ENCODE results near the gene SPEF2. TPM values are rescaled to one million over a fixed set of nuclear protein-coding genes. Genes with fewer than 3 reads are reported as not detected.

The SPEF2 gene
- total and polyA plus RNA-seq, 2 experiments from 2014 or later, result 0.17 to 0.21 TPM

- no peaks in the 10 kb centered on the region for H3K9me2 ChIP-seq (ENCODE audit: insufficient read depth)
- H3K79me2 ChIP-seq (replicated peaks; ENCODE audit: insufficient read depth), result no peaks in the 10 kb centered on the region
- H3K4me3 ChIP-seq, result no peak overlapping the region
- no peak overlapping the region for H3K27ac ChIP-seq (ENCODE audit: low read depth)
- H3F3A ChIP-seq (replicated peaks; ENCODE audit: low read depth), result no peaks in the 10 kb centered on the region
- DNase-seq (ENCODE audit: low spot score) (peak; percentile 98), ATAC-seq (peak; percentile 87)
- no peaks in the 10 kb centered on the region for H4K20me1 ChIP-seq (replicated peaks; ENCODE audit: insufficient read depth)
- Mint-ChIP-seq H3K36me3 (ENCODE audit: low read depth) (no peaks in the 10 kb centered on the region), H3K27me3 (ENCODE audit: insufficient read depth, low read depth, poor library complexity) (no peaks in the 10 kb centered on the region), H3K4me3 (no peak overlapping the region), H3K27ac (no peak overlapping the region), H3K4me1 (peaks cover 5% of the 10 kb centered on the region; the same call in 1 of the 3 replicates), H3K9me3 (no peaks in the 10 kb centered on the region)
- TF ChIP-seq POLR2AphosphoS5 (IDR thresholded peaks at IDR 0.05; ENCODE audit: low read depth) (no peak), CTCF (conservative IDR thresholded peaks at IDR 0.05; ENCODE audit: low read depth in 2 of 2) (peak; percentile 68 to 69)
- H2AFZ ChIP-seq, result no peak overlapping the region
- no peak overlapping the region for H3K4me2 ChIP-seq
- no peaks in the 10 kb centered on the region for H3K4me1 ChIP-seq (ENCODE audit: insufficient read depth)
- H3K27me3 ChIP-seq (ENCODE audit: insufficient read depth), result no peaks in the 10 kb centered on the region
- H3K36me3 ChIP-seq (ENCODE audit: insufficient read depth), result no peaks in the 10 kb centered on the region
These were observed 159.9 kb downstream of the SPEF2 start for GRCh38 chr5:35777358-35778087.

GRCh38 chr5:35778259-35778769 lies 160.7 kb downstream of the SPEF2 start:
- H3K4me3 Mint-ChIP-seq, result no peak overlapping the region
- no peak for TF ChIP-seq ETS1 (IDR thresholded peaks at IDR 0.05)
- TF ChIP-seq NANOG (IDR thresholded peaks at IDR 0.05; ENCODE audit: borderline replicate concordance), result no peak
- no peak for TF ChIP-seq CTCF (conservative IDR thresholded peaks at IDR 0.05; ENCODE audit: low read depth in 2 of 2)
- no peak for TF ChIP-seq REST (IDR thresholded peaks at IDR 0.05; ENCODE audit: unreplicated experiment)

More at GRCh38 chr5:35778259-35778769, 160.7 kb downstream of the SPEF2 start:
- Histone ChIP-seq H3K4me3 (no peak overlapping the region), H3K79me2 (replicated peaks; ENCODE audit: insufficient read depth) (no peaks in the 10 kb centered on the region), H3K27ac (ENCODE audit: low read depth) (no peak overlapping the region), H3K9me2 (ENCODE audit: insufficient read depth) (no peaks in the 10 kb centered on the region), H3K36me3 (ENCODE audit: insufficient read depth) (no peaks in the 10 kb centered on the region), H4K20me1 (replicated peaks; ENCODE audit: insufficient read depth) (no peaks in the 10 kb centered on the region), H3F3A (replicated peaks; ENCODE audit: low read depth) (no peaks in the 10 kb centered on the region), H3K4me2 (no peak overlapping the region), H2AFZ (no peak overlapping the region), H3K27me3 (ENCODE audit: insufficient read depth) (no peaks in the 10 kb centered on the region), H3K4me1 (ENCODE audit: insufficient read depth) (no peaks in the 10 kb centered on the region)
- Mint-ChIP-seq H3K36me3 (ENCODE audit: low read depth) (no peaks in the 10 kb centered on the region), H3K27me3 (ENCODE audit: insufficient read depth, low read depth, poor library complexity) (no peaks in the 10 kb centered on the region), H3K4me1 (peaks cover 5% of the 10 kb centered on the region; the same call in 1 of the 3 replicates), H3K27ac (no peak overlapping the region), H3K9me3 (no peaks in the 10 kb centered on the region)
- ATAC-seq (no peak), DNase-seq (ENCODE audit: low spot score) (no peak)
